22Rv1 (cell line): ENCODE results near the gene FYN.

Experiments
- ZFX ChIP-seq: fragments of 450-650 bp; IDR thresholded peaks from 2 replicates; pipeline ENCODE4 v1.6.1; 2017; ENCODE audit warnings: antibody characterized with exemption, borderline replicate concordance
- TF ChIP-seq, protein P1 (sequence below): fragments of 450-650 bp; IDR thresholded peaks from 2 replicates; pipeline ENCODE4 v1.5.1; 2017; ENCODE audit warnings: mild to moderate bottlenecking

DNA sequence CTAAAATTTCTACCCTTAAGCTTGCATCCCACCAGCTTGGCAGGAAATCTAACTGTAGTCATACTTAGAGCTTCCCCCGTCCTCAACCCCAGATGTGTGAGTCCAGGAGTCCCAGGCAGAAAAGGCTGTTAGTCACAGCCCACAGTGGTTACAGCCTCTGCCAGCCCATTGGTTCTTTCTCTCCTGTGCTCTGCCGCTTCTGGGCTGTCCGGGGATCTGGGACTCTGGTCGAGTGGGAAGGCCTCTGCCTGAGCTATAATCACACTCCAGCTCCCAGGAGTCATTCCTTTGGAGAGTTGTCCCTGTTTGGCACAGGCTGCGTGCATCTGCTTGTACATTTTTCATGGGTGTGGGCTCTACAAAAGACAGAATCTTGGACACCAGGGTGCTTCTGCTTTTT, 45.6 kb upstream of the FYN start:
- TF ChIP-seq, protein P1, sequence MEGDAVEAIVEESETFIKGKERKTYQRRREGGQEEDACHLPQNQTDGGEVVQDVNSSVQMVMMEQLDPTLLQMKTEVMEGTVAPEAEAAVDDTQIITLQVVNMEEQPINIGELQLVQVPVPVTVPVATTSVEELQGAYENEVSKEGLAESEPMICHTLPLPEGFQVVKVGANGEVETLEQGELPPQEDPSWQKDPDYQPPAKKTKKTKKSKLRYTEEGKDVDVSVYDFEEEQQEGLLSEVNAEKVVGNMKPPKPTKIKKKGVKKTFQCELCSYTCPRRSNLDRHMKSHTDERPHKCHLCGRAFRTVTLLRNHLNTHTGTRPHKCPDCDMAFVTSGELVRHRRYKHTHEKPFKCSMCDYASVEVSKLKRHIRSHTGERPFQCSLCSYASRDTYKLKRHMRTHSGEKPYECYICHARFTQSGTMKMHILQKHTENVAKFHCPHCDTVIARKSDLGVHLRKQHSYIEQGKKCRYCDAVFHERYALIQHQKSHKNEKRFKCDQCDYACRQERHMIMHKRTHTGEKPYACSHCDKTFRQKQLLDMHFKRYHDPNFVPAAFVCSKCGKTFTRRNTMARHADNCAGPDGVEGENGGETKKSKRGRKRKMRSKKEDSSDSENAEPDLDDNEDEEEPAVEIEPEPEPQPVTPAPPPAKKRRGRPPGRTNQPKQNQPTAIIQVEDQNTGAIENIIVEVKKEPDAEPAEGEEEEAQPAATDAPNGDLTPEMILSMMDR = no peak
- no peak for TF ChIP-seq ZFX
